K562 (cell line): ENCODE results near the gene RPS27. TPM values are rescaled to one million over a fixed set of nuclear protein-coding genes. Genes with fewer than 3 reads are reported as not detected.

ENCODE experiments used
- RBM25 ChIP-seq: fragments of 200-400 bp; formaldehyde crosslinking; IDR thresholded peaks from 2 replicates; pipeline ENCODE4 v1.6.1; 2018; ENCODE audit warnings: low read length, low read depth, moderate library complexity; ENCODE audit not compliant: severe bottlenecking
- TEAD2 ChIP-seq: fragments of 450-650 bp; IDR thresholded peaks from 2 replicates; pipeline ENCODE4 v1.6.1; 2016; ENCODE audit warnings: missing genetic modification characterization, control low read depth, missing compliant biosample characterization
- YBX1 ChIP-seq: fragments of 450-650 bp; IDR thresholded peaks from 2 replicates; pipeline ENCODE4 v1.7.1; 2016; ENCODE audit warnings: mild to moderate bottlenecking
- ZC3H11A ChIP-seq: IDR thresholded peaks from 2 replicates; pipeline ENCODE4 v1.6.1; 2012; ENCODE audit warnings: low read depth, low read length, improper control_type of control experiment
- ZFP36 ChIP-seq: fragments of 150-350 bp; IDR thresholded peaks from 2 replicates; pipeline ENCODE4 v1.6.1; 2018; ENCODE audit warnings: low read length, low read depth; ENCODE audit not compliant: partially characterized antibody
- ZNF175 ChIP-seq: fragments of 200-800 bp; sonication (Bioruptor generic); IDR thresholded peaks from 2 replicates; pipeline ENCODE4 v1.6.1; 2016; ENCODE audit warnings: low read depth, mild to moderate bottlenecking, missing genetic modification characterization, missing compliant biosample characterization
- ZNF212 ChIP-seq: fragments of 450-650 bp; formaldehyde crosslinking; IDR thresholded peaks from 2 replicates; pipeline ENCODE4 v1.4.0; 2020; ENCODE audit warnings: mild to moderate bottlenecking
- ZNF444 ChIP-seq: fragments of 250-450 bp; sonication (Bioruptor Pico); IDR thresholded peaks from 2 replicates; pipeline ENCODE4 v1.4.0; 2020; ENCODE audit warnings: mild to moderate bottlenecking, moderate library complexity
- ZNF785 ChIP-seq: fragments of 250-450 bp; sonication (Bioruptor Pico); IDR thresholded peaks from 2 replicates; pipeline ENCODE4 v1.4.0; 2020; ENCODE audit warnings: mild to moderate bottlenecking
- polyA plus RNA-seq, 8 experiments: library from polyadenylated mRNA; depleted of rRNA in 4 of 8; stranded (reverse) in 5 of 8; unstranded in 3 of 8; fragments of >200 nt; fragmentation: Nextera tagmentation in 2 of 8; fragmentation: Illumina TruSeq in 1 of 8; extraction: Ambion mirVana in 2 of 8; extraction: Trizol in 1 of 8; gene quantifications; 2 replicates each; pipeline versions ENCODE4 v1.2.1 to v1.2.3, GENCODE V29; 2011 to 2014; ENCODE audit warnings: inconsistent platforms in 1 of 8, missing spikeins in 1 of 8
- total RNA-seq, 7 experiments: library from RNA; depleted of rRNA in 6 of 7; stranded (reverse); fragments of >200 nt in 6 of 7; fragmentation: Illumina TruSeq in 2 of 7; extraction: Trizol in 2 of 7; gene quantifications; 2 replicates each; pipeline versions ENCODE4 v1.2.1 to v1.2.3, GENCODE V29; 2011 to 2021; ENCODE audit warnings: low replicate concordance in 1 of 7
- TF ChIP-seq, protein P1 (sequence below): fragments of 450-650 bp; IDR thresholded peaks from 2 replicates; pipeline ENCODE4 v1.7.1; 2018; ENCODE audit warnings: mild to moderate bottlenecking, low read depth; ENCODE audit not compliant: partially characterized antibody
- TF ChIP-seq, protein P2 (sequence below): fragments of 450-650 bp; formaldehyde crosslinking; conservative IDR thresholded peaks from 2 replicates; pipeline ENCODE4 v1.4.0; 2022; ENCODE audit warnings: mild to moderate bottlenecking, missing genetic modification characterization
- TF ChIP-seq, protein P3 (sequence below), 2 experiments: fragments of 450-650 bp; conservative IDR thresholded peaks; 2 replicates each; pipeline ENCODE4 v1.6.1; 2017; ENCODE audit warnings: mild to moderate bottlenecking in 2 of 2, moderate library complexity in 2 of 2
- TF ChIP-seq, protein P4 (sequence below): fragments of 250-450 bp; sonication (Bioruptor Pico); IDR thresholded peaks from 2 replicates; pipeline ENCODE4 v1.4.0; 2020; ENCODE audit warnings: mild to moderate bottlenecking, moderate library complexity
- TF ChIP-seq, protein P5 (sequence below): fragments of 250-450 bp; sonication (Bioruptor Pico); IDR thresholded peaks from 2 replicates; pipeline ENCODE4 v1.5.0; 2020; ENCODE audit warnings: mild to moderate bottlenecking
- TF ChIP-seq, protein P6 (sequence below): sonication (generic); formaldehyde crosslinking; IDR thresholded peaks from 2 replicates; pipeline ENCODE4 v1.5.0; 2020; ENCODE audit warnings: missing genetic modification reagents

RPS27 gene
- total and polyA plus RNA-seq, 9 of the 15 experiments (the other 6 are each of a cell fraction or from before 2014, with no cell fraction given) = 2,091 to 9,377 (median 6,706) TPM

DNA sequence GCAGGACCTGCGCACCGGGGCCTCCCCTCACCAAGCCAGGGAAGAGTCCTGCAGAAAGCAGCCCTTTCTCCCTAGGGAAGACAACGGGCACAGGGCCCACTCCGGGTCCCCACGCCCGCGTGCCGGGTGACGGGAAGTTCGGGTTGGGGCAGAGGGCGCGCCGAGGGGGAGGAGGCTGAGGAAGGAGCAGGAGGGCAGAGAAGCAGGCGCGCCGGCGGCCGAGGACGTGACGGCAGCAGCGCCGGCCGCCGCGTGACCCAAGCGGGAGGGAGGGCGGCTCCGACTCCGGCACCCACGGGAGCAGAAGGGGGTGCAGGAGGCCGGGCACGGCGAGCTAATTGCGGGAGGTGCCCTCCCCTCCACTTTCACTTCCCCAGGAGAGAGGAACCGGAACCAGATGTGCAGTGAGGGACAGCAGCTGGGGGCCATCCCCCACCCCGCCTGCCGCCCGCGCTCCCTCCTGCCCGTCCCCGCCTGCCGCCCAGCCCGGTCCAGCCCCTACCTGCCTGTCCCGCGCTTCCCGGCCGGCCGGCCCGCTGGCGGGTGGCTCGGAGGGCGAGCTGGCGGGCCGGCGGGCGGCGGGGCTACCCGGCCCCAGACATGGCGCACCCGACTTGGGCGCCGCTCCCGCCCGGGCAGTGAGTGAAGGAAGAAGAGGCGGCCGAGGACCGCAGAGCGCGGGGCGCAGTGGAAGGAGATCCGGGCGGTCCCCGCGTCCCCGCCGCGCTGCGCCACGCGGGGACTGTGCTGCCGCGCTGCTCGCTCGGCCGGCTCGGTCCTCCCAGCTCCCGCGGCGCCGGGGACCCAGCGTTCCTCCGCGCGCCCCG, 44.6 kb upstream of the RPS27 start (continued):
- TF ChIP-seq, protein P1, sequence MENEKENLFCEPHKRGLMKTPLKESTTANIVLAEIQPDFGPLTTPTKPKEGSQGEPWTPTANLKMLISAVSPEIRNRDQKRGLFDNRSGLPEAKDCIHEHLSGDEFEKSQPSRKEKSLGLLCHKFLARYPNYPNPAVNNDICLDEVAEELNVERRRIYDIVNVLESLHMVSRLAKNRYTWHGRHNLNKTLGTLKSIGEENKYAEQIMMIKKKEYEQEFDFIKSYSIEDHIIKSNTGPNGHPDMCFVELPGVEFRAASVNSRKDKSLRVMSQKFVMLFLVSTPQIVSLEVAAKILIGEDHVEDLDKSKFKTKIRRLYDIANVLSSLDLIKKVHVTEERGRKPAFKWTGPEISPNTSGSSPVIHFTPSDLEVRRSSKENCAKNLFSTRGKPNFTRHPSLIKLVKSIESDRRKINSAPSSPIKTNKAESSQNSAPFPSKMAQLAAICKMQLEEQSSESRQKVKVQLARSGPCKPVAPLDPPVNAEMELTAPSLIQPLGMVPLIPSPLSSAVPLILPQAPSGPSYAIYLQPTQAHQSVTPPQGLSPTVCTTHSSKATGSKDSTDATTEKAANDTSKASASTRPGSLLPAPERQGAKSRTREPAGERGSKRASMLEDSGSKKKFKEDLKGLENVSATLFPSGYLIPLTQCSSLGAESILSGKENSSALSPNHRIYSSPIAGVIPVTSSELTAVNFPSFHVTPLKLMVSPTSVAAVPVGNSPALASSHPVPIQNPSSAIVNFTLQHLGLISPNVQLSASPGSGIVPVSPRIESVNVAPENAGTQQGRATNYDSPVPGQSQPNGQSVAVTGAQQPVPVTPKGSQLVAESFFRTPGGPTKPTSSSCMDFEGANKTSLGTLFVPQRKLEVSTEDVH = no peak
- TF ChIP-seq ZNF444 (CRISPR knock-in tag) (no peak), ZNF212 (CRISPR knock-in tag) (no peak), YBX1 (no peak), RBM25 (no peak), ZNF175 (no peak), ZFP36 (no peak), ZNF785 (no peak), ZC3H11A (no peak), TEAD2 (tag) (no peak)
- TF ChIP-seq, protein P2, sequence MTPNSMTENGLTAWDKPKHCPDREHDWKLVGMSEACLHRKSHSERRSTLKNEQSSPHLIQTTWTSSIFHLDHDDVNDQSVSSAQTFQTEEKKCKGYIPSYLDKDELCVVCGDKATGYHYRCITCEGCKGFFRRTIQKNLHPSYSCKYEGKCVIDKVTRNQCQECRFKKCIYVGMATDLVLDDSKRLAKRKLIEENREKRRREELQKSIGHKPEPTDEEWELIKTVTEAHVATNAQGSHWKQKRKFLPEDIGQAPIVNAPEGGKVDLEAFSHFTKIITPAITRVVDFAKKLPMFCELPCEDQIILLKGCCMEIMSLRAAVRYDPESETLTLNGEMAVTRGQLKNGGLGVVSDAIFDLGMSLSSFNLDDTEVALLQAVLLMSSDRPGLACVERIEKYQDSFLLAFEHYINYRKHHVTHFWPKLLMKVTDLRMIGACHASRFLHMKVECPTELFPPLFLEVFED = no peak
- TF ChIP-seq, protein P3, sequence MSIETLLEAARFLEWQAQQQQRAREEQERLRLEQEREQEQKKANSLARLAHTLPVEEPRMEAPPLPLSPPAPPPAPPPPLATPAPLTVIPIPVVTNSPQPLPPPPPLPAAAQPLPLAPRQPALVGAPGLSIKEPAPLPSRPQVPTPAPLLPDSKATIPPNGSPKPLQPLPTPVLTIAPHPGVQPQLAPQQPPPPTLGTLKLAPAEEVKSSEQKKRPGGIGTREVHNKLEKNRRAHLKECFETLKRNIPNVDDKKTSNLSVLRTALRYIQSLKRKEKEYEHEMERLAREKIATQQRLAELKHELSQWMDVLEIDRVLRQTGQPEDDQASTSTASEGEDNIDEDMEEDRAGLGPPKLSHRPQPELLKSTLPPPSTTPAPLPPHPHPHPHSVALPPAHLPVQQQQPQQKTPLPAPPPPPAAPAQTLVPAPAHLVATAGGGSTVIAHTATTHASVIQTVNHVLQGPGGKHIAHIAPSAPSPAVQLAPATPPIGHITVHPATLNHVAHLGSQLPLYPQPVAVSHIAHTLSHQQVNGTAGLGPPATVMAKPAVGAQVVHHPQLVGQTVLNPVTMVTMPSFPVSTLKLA (conservative IDR thresholded peaks at IDR 0.05) = peak; percentile 65 to 76
- TF ChIP-seq, protein P4, sequence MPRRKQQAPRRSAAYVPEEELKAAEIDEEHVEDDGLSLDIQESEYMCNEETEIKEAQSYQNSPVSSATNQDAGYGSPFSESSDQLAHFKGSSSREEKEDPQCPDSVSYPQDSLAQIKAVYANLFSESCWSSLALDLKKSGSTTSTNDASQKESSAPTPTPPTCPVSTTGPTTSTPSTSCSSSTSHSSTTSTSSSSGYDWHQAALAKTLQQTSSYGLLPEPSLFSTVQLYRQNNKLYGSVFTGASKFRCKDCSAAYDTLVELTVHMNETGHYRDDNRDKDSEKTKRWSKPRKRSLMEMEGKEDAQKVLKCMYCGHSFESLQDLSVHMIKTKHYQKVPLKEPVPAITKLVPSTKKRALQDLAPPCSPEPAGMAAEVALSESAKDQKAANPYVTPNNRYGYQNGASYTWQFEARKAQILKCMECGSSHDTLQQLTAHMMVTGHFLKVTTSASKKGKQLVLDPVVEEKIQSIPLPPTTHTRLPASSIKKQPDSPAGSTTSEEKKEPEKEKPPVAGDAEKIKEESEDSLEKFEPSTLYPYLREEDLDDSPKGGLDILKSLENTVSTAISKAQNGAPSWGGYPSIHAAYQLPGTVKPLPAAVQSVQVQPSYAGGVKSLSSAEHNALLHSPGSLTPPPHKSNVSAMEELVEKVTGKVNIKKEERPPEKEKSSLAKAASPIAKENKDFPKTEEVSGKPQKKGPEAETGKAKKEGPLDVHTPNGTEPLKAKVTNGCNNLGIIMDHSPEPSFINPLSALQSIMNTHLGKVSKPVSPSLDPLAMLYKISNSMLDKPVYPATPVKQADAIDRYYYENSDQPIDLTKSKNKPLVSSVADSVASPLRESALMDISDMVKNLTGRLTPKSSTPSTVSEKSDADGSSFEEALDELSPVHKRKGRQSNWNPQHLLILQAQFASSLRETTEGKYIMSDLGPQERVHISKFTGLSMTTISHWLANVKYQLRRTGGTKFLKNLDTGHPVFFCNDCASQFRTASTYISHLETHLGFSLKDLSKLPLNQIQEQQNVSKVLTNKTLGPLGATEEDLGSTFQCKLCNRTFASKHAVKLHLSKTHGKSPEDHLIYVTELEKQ (CRISPR knock-in tag) = no peak
- TF ChIP-seq, protein P5, sequence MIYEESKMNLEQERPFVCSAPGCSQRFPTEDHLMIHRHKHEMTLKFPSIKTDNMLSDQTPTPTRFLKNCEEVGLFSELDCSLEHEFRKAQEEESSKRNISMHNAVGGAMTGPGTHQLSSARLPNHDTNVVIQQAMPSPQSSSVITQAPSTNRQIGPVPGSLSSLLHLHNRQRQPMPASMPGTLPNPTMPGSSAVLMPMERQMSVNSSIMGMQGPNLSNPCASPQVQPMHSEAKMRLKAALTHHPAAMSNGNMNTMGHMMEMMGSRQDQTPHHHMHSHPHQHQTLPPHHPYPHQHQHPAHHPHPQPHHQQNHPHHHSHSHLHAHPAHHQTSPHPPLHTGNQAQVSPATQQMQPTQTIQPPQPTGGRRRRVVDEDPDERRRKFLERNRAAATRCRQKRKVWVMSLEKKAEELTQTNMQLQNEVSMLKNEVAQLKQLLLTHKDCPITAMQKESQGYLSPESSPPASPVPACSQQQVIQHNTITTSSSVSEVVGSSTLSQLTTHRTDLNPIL (CRISPR knock-in tag) = no peak
- TF ChIP-seq, protein P6, sequence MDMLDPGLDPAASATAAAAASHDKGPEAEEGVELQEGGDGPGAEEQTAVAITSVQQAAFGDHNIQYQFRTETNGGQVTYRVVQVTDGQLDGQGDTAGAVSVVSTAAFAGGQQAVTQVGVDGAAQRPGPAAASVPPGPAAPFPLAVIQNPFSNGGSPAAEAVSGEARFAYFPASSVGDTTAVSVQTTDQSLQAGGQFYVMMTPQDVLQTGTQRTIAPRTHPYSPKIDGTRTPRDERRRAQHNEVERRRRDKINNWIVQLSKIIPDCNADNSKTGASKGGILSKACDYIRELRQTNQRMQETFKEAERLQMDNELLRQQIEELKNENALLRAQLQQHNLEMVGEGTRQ (CRISPR knock-in tag) = peak; percentile 57
